ENCODE results near the gene RPS6KC1.

- TF ChIP-seq CTCF (conservative IDR thresholded peaks at IDR 0.05) (no peak), EZH2 (IDR thresholded peaks at IDR 0.05; ENCODE audit: low read depth) (no peak)
These were observed 52.6 kb downstream of the RPS6KC1 start for GRCh38 chr1:213103377-213104306.

Measured in PC-9 (cell line).